Measurements from ENCODE around the gene NXT1.

GRCh38 chr20:23391707-23392310 lies 41.2 kb downstream of the NXT1 start:
- no peak for TF ChIP-seq CTCF (conservative IDR thresholded peaks at IDR 0.05; ENCODE audit: low read depth in 2 of 2)
- TF ChIP-seq POLR2AphosphoS5 (IDR thresholded peaks at IDR 0.05; ENCODE audit: low read depth): no peak
- no peak for TF ChIP-seq EZH2phosphoT487 (IDR thresholded peaks at IDR 0.05; ENCODE audit: unreplicated experiment)

Measured in GM23338 (cell line).